Epithelial cell of proximal tubule (primary cell): ENCODE measurements around the gene ANKRD16. TPM values are rescaled to one million over a fixed set of nuclear protein-coding genes. Genes with fewer than 3 reads are reported as not detected.

Experiments used
- DNase-seq: peaks from one replicate; pipeline ENCODE4 v3.0.0-alpha.2; 2011; ENCODE audit warnings: low read depth
- H3K4me3 ChIP-seq: 2 replicates; pipeline ENCODE4 v1.5.1; 2011; ENCODE audit warnings: low read depth, mild to moderate bottlenecking, low read length
- CTCF ChIP-seq: conservative IDR thresholded peaks from 2 replicates; pipeline ENCODE4 v1.5.1; 2012; ENCODE audit warnings: low read depth, mild to moderate bottlenecking, low read length
- total RNA-seq: library from RNA; depleted of rRNA; stranded (reverse); fragments of >200 nt; gene quantifications from 2 replicates; pipeline ENCODE4 v1.2.3, GENCODE V29; 2015

The ANKRD16 gene
- total RNA-seq, 1 donor from 2014 or later = 3.7 TPM

GRCh38 chr10:5818894-5819293 lies 70.8 kb downstream of the ANKRD16 start:
- DNase-seq = no peak
- H3K4me3 ChIP-seq = no peak overlapping the region
- no peak for TF ChIP-seq CTCF

- DNase-seq = no peak
- TF ChIP-seq CTCF = no peak
- H3K4me3 ChIP-seq = no peak overlapping the region
These were observed 71.7 kb downstream of the ANKRD16 start for GRCh38 chr10:5818048-5818331.

- DNase-seq = no peak
- no peak for TF ChIP-seq CTCF
- no peak overlapping the region for H3K4me3 ChIP-seq
These were observed 72.2 kb downstream of the ANKRD16 start for GRCh38 chr10:5817322-5818047.

GRCh38 chr10:5816170-5816569 lies 73.5 kb downstream of the ANKRD16 start:
- TF ChIP-seq CTCF = no peak
- no peak for DNase-seq
- no peak overlapping the region for H3K4me3 ChIP-seq

GRCh38 chr10:5814110-5815107 lies 75.3 kb downstream of the ANKRD16 start:
- DNase-seq = no peak
- H3K4me3 ChIP-seq = peak overlapping the region; percentile 86
- TF ChIP-seq CTCF = no peak

- no peak for TF ChIP-seq CTCF
- DNase-seq = peak; percentile 49
- H3K4me3 ChIP-seq = peak within 1 kb of the TSS; percentile 86
These were observed 76.2 kb downstream of the ANKRD16 start, which contains the start of gene GDI2 for GRCh38 chr10:5813341-5814109. Gene GDI2 (minus strand): TSS chr10:5813434. CDS start chr10:5813258, 176 bp downstream.
